H1 (cell line): ENCODE results near the gene ZC3H18. TPM values are rescaled to one million over a fixed set of nuclear protein-coding genes. Genes with fewer than 3 reads are reported as not detected.

Experiments
- CBX8 ChIP-seq: fragments of 300-800, 300-1000 bp; sonication (generic); IDR thresholded peaks from 2 replicates; pipeline ENCODE4 v1.7.1; 2016; ENCODE audit warnings: low read depth, low read length, borderline replicate concordance
- CTBP2 ChIP-seq: IDR thresholded peaks from 2 replicates; pipeline ENCODE4 v1.7.0; 2011; ENCODE audit warnings: borderline replicate concordance, mild to moderate bottlenecking, moderate library complexity, mixed read lengths, low read length; ENCODE audit not compliant: insufficient read depth, insufficient read length
- EGR1 ChIP-seq: IDR thresholded peaks from 2 replicates; pipeline ENCODE4 v1.6.1; 2011; ENCODE audit warnings: low read depth, low read length, borderline replicate concordance
- EP300 ChIP-seq, 2 experiments: IDR thresholded peaks; 1 replicate in 1 of 2; 2 replicates in 1 of 2; pipeline ENCODE4 v1.6.1; 2011 to 2012; ENCODE audit warnings: low read depth in 2 of 2, low read length in 2 of 2, mild to moderate bottlenecking in 2 of 2, borderline replicate concordance in 1 of 2, inconsistent platforms in 1 of 2, moderate library complexity in 1 of 2
- EZH2 ChIP-seq: fragments of 200-600 bp; sonication (generic); IDR thresholded peaks from 2 replicates; pipeline ENCODE4 v1.7.1; 2012; ENCODE audit warnings: low read depth, mild to moderate bottlenecking, moderate library complexity, low read length, inconsistent platforms; ENCODE audit not compliant: severe bottlenecking
- GABPA ChIP-seq: IDR thresholded peaks from 2 replicates; pipeline ENCODE4 v1.6.1; 2011; ENCODE audit warnings: mild to moderate bottlenecking, low read length, moderate library complexity, borderline replicate concordance; ENCODE audit not compliant: insufficient read depth
- GTF2F1 ChIP-seq: IDR thresholded peaks from 2 replicates; pipeline ENCODE4 v1.6.1; 2012; ENCODE audit warnings: low read depth, low read length, improper control_type of control experiment, borderline replicate concordance
- KDM1A ChIP-seq: fragments of 200-600, 300-600 bp; sonication (generic); IDR thresholded peaks from 2 replicates; pipeline ENCODE4 v1.7.1; 2016; ENCODE audit warnings: mild to moderate bottlenecking, low read length, borderline replicate concordance
- KDM5A ChIP-seq: fragments of 200-600 bp; IDR thresholded peaks from 2 replicates; pipeline ENCODE4 v1.7.1; 2012; ENCODE audit warnings: mild to moderate bottlenecking, low read length, inconsistent platforms, mixed read lengths
- POU5F1 ChIP-seq: IDR thresholded peaks from 2 replicates; pipeline ENCODE4 v1.6.1; 2011; ENCODE audit warnings: low read depth, mild to moderate bottlenecking, low read length, moderate library complexity
- SIRT6 ChIP-seq: IDR thresholded peaks from one replicate; pipeline ENCODE4 v1.7.1; 2012; ENCODE audit warnings: low read length, inconsistent platforms
- polyA plus RNA-seq, 7 experiments: library from polyadenylated mRNA; depleted of rRNA in 3 of 7; stranded (reverse) in 5 of 7; unstranded in 2 of 7; fragments of >200 nt in 5 of 7; fragments of 200-250 nt in 2 of 7; gene quantifications; 1 replicate in 5 of 7; 2 replicates in 1 of 7; 4 replicates in 1 of 7; pipeline versions ENCODE4 v1.2.1 to v1.2.3, GENCODE V29; 2011 to 2013; ENCODE audit warnings: missing spikeins in 2 of 7, mixed read lengths in 2 of 7
- total RNA-seq: library from RNA; stranded (reverse); fragmentation: NEBNext Ultra II Directional; extraction: Animal tissue kit (Norgen Biotek cat#: 25700); gene quantifications from 2 replicates; pipeline ENCODE4 v1.2.1, GENCODE V29; 2021
- TF ChIP-seq, protein P1 (sequence below): fragments of 300-600 bp; sonication (generic); IDR thresholded peaks from 2 replicates; pipeline ENCODE4 v1.7.1; 2012; ENCODE audit warnings: low read length, moderate library complexity, mild to moderate bottlenecking, inconsistent platforms; ENCODE audit not compliant: insufficient replicate concordance

ZC3H18 gene
- total and polyA plus RNA-seq, 2 of the 8 experiments (the other 6 are each of a cell fraction or from before 2014, with no cell fraction given): 12.1 to 73.2 TPM

DNA sequence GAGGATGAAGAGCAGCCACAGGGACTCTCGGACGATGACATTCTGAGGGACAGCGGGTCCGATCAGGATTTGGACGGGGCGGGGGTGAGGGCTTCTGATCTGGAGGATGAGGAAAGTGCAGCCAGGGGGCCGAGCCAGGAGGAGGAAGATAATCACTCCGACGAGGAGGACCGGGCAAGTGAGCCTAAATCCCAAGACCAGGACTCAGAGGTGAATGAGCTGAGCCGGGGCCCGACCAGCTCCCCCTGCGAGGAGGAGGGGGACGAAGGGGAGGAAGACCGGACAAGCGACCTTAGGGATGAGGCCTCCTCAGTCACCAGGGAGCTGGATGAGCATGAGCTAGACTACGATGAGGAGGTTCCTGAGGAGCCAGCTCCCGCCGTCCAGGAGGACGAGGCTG is 7.0 kb downstream of the ZC3H18 start (continued):
- TF ChIP-seq, protein P1, sequence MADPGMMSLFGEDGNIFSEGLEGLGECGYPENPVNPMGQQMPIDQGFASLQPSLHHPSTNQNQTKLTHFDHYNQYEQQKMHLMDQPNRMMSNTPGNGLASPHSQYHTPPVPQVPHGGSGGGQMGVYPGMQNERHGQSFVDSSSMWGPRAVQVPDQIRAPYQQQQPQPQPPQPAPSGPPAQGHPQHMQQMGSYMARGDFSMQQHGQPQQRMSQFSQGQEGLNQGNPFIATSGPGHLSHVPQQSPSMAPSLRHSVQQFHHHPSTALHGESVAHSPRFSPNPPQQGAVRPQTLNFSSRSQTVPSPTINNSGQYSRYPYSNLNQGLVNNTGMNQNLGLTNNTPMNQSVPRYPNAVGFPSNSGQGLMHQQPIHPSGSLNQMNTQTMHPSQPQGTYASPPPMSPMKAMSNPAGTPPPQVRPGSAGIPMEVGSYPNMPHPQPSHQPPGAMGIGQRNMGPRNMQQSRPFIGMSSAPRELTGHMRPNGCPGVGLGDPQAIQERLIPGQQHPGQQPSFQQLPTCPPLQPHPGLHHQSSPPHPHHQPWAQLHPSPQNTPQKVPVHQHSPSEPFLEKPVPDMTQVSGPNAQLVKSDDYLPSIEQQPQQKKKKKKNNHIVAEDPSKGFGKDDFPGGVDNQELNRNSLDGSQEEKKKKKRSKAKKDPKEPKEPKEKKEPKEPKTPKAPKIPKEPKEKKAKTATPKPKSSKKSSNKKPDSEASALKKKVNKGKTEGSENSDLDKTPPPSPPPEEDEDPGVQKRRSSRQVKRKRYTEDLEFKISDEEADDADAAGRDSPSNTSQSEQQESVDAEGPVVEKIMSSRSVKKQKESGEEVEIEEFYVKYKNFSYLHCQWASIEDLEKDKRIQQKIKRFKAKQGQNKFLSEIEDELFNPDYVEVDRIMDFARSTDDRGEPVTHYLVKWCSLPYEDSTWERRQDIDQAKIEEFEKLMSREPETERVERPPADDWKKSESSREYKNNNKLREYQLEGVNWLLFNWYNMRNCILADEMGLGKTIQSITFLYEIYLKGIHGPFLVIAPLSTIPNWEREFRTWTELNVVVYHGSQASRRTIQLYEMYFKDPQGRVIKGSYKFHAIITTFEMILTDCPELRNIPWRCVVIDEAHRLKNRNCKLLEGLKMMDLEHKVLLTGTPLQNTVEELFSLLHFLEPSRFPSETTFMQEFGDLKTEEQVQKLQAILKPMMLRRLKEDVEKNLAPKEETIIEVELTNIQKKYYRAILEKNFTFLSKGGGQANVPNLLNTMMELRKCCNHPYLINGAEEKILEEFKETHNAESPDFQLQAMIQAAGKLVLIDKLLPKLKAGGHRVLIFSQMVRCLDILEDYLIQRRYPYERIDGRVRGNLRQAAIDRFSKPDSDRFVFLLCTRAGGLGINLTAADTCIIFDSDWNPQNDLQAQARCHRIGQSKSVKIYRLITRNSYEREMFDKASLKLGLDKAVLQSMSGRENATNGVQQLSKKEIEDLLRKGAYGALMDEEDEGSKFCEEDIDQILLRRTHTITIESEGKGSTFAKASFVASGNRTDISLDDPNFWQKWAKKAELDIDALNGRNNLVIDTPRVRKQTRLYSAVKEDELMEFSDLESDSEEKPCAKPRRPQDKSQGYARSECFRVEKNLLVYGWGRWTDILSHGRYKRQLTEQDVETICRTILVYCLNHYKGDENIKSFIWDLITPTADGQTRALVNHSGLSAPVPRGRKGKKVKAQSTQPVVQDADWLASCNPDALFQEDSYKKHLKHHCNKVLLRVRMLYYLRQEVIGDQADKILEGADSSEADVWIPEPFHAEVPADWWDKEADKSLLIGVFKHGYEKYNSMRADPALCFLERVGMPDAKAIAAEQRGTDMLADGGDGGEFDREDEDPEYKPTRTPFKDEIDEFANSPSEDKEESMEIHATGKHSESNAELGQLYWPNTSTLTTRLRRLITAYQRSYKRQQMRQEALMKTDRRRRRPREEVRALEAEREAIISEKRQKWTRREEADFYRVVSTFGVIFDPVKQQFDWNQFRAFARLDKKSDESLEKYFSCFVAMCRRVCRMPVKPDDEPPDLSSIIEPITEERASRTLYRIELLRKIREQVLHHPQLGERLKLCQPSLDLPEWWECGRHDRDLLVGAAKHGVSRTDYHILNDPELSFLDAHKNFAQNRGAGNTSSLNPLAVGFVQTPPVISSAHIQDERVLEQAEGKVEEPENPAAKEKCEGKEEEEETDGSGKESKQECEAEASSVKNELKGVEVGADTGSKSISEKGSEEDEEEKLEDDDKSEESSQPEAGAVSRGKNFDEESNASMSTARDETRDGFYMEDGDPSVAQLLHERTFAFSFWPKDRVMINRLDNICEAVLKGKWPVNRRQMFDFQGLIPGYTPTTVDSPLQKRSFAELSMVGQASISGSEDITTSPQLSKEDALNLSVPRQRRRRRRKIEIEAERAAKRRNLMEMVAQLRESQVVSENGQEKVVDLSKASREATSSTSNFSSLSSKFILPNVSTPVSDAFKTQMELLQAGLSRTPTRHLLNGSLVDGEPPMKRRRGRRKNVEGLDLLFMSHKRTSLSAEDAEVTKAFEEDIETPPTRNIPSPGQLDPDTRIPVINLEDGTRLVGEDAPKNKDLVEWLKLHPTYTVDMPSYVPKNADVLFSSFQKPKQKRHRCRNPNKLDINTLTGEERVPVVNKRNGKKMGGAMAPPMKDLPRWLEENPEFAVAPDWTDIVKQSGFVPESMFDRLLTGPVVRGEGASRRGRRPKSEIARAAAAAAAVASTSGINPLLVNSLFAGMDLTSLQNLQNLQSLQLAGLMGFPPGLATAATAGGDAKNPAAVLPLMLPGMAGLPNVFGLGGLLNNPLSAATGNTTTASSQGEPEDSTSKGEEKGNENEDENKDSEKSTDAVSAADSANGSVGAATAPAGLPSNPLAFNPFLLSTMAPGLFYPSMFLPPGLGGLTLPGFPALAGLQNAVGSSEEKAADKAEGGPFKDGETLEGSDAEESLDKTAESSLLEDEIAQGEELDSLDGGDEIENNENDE: no peak
- no peak for TF ChIP-seq GTF2F1
- no peak for TF ChIP-seq KDM5A
- TF ChIP-seq EGR1: no peak
- no peak for TF ChIP-seq GABPA
- no peak for TF ChIP-seq SIRT6
- no peak for TF ChIP-seq POU5F1
- no peak for TF ChIP-seq CTBP2
- TF ChIP-seq CBX8: no peak
- no peak for TF ChIP-seq EZH2
- no peak for TF ChIP-seq EP300 (IDR thresholded peaks at IDR 0.05; ENCODE audit: borderline replicate concordance in 1 of 2, low read depth in 2 of 2, low read length in 2 of 2)
- no peak for TF ChIP-seq KDM1A
